NCI-H128 (cell line): ENCODE measurements around the gene DOCK8.

Experiments used
- DNase-seq: peaks from one replicate; lab custom pipeline; 2025; ENCODE audit not compliant: unreplicated experiment; lab: John Stamatoyannopoulos, UW

DOCK8 gene

DNA sequence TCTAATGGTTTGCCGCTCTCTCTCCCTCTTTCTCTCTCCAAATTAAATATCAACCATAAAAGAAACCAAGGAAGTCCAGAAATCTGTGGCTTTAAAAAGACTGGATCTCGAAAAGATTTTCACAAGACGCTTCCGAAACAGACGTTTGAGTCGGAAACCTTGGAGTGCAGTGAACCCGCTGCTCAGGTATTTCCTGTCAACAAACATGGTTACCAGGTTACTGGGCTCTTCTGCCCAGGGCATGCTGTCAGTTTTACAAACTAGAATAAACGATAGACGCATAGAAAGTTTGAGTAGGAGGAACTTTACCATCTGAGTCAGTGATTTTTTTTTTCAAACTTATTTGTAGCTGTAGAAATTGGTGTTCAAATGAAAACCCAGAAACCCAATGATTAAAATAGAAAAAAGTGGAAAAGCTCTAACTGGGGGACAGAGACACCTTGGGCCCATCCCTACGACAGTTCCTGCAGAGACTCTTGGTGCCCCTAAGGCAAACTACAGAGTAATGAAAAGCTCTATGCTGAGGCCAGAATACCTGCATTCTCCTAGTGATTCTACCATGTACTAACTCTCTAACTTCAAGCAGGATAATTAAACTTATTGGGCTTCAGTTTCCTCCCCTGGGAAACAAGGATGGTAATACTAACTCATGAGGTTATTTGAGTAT, 90.0 kb downstream of the DOCK8 start:
- DNase-seq = no peak

DNA sequence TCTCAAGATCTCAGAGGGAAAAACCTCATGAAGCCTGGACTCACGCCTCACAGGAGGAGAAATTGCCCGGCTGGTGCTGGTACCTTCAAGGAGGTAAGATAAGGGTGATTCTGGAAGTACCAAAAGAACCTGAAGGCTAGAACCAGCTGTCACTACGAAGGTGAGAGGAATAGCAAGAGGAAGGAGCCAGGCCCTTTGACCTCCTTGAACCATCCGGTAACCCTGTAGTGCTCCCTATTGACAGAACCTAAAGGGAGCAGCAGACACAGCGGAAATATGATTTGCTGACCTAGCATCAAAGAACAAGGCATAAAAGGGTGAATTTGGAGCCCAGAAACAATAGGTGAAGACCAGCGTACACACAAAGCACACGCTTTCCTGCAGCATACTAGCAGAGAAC, 92.2 kb downstream of the DOCK8 start:
- no peak for DNase-seq

DNA sequence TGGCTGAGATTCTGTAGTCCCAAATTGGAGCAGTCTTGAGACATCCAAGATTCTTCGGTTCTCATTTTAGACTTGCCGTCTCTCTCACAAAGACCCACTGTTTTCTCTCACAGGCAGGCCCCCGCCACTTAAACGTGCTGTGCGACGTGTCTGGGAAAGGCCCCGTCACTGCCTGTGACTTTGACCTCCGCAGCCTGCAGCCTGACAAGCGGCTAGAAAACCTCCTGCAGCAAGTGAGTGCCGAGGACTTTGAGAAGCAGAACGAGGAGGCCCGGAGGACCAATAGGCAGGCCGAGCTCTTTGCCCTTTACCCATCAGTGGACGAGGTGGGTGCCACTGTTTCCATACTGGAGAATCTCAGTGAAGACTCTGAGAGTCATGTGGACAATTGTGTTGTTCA, 97.2 kb downstream of the DOCK8 start:
- no peak for DNase-seq

DNA sequence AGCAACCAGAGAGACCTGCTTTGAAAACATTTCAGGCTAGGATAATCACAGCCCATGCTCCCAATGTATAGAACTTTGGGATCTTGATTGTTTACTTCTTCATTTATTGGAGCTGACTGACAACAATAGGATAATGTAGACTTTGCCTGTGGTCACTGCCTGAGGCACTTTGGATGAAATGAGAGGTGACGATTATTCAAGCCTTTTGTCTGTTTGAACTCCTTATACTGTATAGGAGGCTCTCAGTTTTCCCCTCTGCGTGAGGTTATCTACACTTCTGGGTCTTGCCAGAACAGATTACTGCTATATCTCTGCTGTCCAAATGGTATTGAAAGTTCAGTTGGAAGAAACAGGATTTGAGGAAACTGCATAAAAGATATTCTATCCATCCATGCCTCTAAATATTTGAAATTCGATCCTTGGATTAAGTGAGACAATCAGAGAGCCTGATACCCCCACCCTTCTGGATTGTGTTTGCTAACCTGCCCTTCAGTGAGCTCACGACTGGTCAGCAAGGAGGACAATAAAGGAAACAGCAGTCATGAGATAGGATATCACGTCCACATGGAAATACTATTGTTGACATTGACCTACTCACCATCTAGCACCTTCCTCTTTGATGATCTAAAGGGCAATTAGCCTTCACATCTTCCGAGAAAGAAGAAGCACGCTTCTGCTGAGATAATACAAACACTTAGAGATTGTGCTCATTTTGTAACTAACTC, 98.1 kb downstream of the DOCK8 start:
- DNase-seq = no peak

DNA sequence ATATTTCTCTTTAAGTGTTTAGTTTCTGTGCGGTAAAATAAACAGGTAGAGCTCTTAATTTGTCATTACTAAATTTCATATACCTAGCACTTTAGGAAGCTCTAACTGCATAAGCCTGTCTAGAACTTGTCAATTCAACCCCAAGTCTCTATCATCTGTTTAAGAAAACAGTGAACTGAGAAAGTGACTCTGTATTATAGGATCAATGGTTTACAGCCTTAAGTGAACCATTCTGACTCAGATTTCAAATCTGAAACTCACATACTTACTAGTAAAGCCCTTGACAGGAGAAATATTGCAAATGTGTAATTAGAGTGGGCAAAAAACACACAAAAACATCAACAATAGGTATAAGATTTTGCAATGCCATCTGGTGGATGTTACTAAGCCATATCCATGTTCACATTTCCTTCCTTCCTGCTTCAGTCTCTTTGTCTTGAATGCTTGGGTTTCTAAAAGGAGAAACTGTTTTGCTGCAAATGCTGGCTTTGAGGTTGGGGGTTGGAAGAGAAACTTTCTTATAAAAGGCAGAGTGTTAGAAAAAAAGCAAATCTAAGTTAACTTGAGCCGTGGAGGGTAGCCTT, 101.8 kb downstream of the DOCK8 start:
- no peak for DNase-seq

DNA sequence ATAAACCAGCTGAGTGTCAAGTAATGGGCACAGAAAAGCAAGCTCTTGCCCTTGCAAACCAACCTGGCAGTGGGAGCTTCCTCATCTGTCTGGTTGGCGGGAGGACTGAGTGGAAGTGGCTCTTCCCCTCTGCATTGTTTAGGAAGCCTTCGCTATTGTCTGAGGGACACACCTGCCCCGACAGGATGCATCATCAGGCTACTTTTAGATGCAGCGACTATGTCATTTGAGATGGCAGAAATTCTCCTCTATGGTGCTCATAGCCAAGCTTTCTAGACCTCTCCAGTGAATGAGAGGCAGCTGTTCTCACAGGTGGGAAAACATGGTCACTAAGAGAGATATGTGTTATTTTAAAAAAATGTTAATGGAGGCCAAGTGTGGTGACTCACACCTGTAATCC, 104.0 kb downstream of the DOCK8 start:
- DNase-seq = peak; percentile 31

DNA sequence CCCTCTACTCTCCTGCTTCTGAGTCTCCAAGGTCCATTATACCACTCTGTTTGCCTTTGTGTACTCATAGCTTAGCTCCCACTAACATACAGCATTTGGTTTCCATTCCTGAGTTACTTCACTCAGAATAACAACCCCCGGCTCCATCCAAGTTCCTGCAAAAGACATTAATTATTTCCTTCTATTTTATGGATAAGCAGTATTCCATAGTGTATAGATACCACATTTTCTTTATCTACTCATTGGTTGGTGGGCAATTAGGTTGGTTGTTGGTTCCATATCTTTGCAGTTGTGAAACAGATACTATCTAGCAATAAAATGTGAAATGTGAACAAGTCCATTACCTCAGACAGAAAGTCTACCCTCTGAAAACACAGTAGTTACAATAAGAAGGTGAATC, 110.3 kb downstream of the DOCK8 start:
- no peak for DNase-seq

DNA sequence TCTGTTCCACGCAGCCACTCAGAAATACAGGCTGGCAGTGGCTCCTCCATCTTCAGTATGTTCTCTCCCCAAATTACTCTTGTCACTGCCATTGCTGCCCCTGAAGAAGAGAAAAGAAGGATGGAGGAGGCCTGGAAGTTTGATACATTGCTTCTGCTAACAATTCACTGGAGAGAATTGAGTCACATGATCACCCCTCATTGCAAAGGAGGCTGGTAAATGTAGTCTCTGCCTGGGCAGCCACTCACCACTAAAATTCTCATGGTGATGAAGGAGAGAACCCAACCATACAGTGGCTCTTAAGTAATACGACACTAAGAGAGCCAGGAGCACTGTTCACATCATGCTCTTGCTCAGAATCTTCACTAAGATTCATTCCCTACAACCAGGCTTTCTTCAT, 112.0 kb downstream of the DOCK8 start:
- no peak for DNase-seq

DNA sequence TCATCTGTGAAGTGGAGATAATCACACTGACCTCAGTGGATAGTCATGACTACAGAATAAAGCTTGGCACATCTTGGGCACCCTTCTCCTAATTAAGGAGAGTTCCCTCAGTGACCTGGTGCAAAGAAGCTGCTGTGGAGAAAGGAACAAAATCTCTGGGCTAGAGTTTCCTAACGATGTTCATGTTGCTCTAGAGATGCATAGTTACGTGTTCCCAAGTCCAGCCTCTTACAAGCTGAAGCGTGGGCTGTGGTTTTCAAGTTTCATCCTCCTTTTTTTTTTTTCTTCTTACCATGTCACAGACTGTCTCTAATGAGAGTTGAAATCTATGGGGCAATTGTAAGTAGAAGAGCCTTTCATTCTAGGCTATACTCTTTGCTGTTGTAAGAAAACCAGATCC, 113.8 kb downstream of the DOCK8 start:
- DNase-seq = no peak

DNA sequence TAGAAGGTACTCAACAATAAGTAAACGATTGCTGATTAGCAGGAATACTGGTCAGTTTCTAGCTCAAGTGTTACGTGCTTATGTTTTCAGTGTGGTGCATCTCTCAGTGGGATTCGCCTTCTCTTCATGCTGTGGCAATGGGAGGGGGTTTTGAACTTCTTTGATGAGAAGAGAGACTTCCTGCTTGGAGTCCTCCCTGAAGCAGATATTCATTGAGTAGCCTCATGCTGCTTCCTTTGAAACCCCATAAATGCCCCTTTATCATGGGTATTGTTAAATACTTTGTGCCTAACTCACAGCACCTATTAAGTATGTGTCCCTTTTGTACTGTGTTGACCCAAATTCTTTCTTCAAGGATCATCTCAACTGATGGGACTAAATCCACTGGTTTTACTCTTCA, 116.5 kb downstream of the DOCK8 start:
- no peak for DNase-seq

DNA sequence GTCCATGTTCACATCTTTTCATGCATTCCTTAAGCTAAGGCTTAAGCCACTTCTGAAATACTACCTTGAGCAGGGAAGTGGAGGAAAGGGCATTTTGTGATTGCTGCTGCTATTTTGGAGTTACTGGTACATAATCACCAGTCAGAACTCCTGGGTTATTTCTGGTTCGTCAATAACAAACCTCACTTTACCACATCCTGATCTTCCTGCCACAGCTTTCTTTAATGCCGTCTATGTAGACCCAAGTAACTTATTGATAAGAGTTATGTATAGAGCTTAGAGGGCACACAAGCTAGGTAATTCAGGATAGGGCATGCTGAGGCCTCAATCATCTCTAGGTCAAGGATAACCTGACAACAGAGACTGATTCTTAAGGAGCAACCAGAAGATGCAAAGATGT, 120.7 kb downstream of the DOCK8 start:
- DNase-seq = no peak

DNA sequence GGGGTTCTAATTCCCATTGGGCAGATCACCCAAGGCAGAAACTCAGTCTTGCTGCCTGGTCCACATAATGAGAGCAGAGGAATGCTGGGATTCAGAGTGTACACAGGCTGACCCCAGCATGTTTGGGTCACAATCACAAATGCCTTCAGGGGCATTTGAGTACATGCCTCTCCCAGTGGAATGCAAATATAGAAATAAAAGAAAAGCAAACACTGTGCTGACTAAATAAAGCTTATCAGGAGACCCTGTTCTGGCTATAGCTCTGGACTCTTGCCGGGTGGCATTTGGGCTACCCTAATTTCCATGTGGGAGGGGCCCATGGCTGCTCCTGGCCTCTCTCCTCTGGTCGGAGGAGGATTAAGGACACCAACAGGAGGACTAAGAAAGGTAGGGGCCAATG, 121.4 kb downstream of the DOCK8 start:
- no peak for DNase-seq

DNA sequence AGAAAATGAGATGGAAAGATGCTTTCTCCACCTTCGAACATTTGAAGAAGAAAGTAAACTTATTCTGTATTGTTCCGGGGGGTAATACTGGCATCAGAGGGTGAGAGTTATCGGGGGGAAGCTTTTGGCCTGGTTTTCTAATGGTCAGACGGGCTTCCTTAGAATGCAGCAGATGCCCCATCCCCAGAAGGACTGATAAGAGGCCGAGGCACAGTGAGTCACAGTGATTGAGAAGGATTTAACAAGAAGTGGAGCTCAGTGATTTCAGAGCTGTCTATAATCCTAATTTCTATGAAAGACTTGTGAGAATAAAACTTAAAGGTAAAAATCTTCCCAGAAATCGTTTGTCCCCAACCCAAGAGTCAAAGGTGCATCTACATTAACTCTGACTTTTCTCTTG, 123.9 kb downstream of the DOCK8 start:
- no peak for DNase-seq

DNA sequence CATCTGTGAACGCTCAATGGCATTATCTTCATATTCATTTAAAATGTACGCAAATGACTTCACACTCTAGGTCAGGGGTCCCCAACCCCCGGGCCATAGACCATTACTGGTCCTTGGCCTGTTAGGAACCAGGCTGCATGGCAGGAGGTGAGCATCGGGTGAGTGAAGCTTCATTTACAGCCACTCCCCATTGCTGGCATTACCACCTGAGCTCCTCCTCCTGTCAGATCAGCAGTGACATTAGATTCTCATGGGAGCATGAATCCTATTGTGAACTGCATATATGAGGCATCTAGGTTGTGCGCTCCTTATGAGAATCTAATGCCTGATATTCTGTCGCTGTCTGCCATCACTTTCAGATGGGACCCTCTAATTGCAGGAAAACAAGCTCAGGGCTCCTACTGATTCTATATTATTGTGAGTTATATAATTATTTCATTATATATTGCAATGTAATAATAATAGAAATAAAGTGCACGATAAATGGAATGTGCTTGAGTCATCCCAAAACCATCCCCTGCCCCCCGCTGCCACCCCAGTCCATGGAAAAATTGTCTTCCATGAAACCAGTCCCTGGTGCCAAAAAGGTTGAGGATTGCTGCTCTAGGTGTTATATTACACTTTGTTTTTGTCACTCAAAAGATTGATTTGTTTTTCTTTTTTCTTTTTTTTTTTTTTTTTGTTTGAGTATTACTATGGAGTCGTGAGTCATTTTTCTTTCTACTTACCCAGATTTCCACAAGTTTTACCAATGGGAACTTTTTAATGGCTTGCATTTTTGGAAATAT, 127.2 kb downstream of the DOCK8 start:
- DNase-seq = no peak

DNA sequence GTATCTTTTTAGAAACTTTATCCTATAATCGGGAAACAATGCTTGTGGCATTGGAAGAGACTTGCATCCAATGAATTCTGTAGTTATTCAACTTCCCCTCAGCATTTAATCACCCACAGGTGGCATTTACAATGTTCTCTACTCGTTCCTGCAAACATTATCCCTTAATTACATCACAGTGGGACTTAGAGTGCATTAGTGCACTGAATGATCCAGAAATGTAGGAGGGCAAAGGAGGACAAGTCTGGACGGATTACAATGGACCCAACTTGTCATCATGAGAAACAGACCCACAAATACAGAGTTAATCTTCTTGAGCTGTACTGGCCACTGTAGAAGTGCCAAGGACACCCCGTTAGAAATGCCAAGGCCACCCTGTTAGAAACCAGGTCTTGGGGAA, 129.1 kb downstream of the DOCK8 start:
- no peak for DNase-seq

DNA sequence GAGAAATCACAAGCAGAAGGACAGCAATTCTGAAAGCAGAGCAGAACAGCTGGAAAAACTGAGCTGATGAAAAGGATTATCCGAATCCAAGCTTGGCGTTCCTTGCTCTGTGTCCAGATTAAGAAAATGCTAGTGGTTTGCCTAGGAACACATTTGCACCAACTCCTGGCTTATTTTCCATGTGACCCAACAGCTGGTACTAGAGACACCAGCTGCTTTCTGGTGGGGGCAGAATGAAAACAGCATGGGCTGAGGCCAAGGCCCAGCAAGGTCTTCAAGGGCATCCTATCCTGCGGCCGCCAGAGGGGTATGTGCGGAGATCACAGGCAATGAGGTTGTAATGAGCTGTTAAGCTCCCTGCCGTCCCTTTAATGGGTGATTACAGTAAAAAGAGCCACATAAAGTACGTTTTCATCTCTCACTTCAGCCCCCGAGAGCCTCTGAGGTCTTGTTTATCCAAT, 131.5 kb downstream of the DOCK8 start:
- no peak for DNase-seq

DNA sequence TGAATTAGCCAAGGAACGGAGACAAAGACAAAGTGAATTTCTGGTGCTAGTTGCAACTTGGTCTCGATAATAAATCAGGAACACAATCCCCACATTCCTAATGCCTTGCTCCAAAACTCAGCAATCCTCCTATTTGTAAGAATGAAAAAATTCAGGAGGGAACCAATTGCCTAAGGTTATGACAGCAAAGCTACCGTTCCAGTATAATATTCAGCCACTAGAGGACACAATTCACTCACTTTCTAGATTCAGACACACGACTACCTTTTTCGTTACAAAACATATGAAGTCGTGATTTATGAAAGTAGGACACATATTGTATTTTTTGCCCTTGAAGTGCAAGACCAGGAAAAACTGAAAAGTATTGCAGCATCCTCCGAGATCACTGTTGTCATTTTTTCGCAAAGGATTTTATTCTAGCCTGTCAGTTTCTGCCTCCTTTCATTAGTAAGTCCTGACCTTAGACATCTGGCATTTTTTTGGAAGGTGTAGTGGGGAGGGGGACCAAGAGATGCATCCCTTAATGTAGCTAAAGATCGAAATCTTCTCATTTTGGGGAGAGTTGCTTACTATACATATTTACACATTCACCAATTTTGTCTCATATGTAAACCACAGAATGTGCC, 133.1 kb downstream of the DOCK8 start:
- no peak for DNase-seq

DNA sequence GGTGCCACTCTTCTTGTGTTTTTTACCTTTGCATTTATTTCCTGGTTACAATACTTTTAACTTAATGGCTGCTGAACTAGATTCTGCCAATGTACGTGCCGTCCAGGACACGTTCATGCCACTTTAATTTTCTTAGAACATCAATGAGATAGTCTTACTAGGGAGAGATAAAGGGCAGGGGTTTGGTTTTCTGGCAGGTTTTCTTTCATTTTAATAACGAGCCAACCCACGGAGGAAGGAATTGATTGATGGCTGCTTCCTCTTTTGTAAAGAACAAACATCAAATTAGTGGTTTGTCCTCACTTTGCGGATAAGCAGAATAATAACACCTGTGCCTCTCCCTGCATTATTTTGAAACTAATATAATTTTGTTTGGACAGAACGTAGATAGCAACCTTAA, 135.7 kb downstream of the DOCK8 start:
- no peak for DNase-seq

DNA sequence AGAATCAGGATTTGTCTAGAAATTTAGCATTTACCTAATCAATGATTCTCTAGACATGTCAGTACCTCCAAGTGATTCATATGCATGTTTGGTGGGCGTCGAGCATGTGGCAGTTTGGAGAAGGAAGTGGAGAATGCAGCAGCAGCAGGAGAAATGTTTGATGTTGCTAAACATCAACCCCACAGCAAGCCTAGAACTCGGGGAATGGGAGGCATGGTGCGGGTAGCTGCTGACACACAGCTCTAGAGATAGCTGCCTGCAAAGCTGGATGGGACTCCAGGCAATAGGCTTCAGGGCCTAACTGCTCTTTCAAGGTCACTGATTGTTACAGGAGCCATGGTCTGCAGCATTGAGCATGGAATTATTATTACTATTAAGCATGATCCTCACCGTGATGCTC, 137.3 kb downstream of the DOCK8 start:
- no peak for DNase-seq

DNA sequence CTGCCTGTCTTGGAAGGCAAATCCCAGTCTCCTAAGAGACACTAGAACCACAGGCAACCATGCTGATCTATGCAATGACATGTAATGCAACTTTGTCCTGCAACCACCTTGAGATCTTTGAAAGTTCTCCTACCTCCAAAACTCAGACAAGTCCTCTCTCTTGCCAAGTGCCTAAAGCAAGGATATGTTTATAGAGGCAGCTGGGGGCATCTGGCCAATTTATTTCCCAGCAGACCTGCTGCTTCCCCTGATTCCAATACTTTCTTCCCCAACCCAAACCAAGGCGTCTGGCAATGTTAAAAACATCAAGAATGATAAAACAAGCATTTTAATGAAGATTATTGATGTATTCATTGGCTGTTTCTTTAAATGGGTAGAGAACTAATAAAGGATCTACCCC, 138.4 kb downstream of the DOCK8 start:
- no peak for DNase-seq

DNA sequence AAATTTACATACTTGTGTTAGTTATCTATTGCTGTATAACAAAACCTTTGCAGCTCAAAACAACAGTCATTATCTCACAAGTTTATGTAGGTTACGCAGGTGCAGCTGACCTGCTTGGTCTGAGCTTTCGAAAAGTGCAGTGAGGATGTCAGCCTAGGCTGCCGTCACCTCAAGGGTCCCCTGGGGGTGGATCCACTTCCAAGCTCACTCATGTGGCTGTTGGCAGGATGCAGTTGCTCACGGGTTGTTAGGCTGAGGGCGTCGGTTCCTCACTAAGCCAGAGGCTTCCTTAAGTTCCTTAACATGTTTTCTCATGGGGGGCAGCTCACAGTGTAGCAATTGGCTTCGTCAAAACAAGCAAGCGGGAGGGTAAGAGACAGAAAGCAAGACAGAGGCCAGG, 139.8 kb downstream of the DOCK8 start:
- DNase-seq = no peak
